Tibial artery (tissue), 4 donors: Measurements from ENCODE around the gene NTRK3.
A peak's percentile ranks its signal among the peaks of the same experiment; 100 is the strongest.

Source experiments
- DNase-seq, 2 donors: peaks; one replicate each; pipeline ENCODE4 v3.0.0-alpha.2; 2019
- H3K27ac ChIP-seq, 2 donors: fragments of 200-600 bp; sonication (generic) in 1 of 2; 1 replicate in 1 of 2; 2 replicates in 1 of 2; pipeline ENCODE4 v1.5.1; 2018 to 2019; ENCODE audit warnings: mild to moderate bottlenecking in 1 of 2
- H3K27me3 ChIP-seq, 2 donors: fragments of 200-600 bp; sonication (generic) in 1 of 2; one replicate each; pipeline versions ENCODE4 v1.5.1 to v1.6.0; 2016 to 2019
- H3K36me3 ChIP-seq, 3 donors: fragments of 200-600 bp; sonication (generic) in 2 of 3; one replicate each; pipeline ENCODE4 v1.5.1; 2016 to 2019; ENCODE audit warnings: mild to moderate bottlenecking in 2 of 3
- H3K4me1 ChIP-seq, 4 donors: fragments of 200-600 bp; sonication (generic) in 2 of 4; 1 replicate in 3 of 4; 2 replicates in 1 of 4; pipeline ENCODE4 v1.5.1; 2016 to 2019
- H3K4me3 ChIP-seq, 2 donors: fragments of 200-600 bp; sonication (generic) in 1 of 2; 1 replicate in 1 of 2; 2 replicates in 1 of 2; pipeline ENCODE4 v1.5.1; 2018 to 2019; ENCODE audit warnings: mild to moderate bottlenecking in 2 of 2
- H3K9me3 ChIP-seq, 3 donors: fragments of 200-600 bp; sonication (generic) in 1 of 3; one replicate each; pipeline ENCODE4 v1.5.1; 2016 to 2019
- intact Hi-C: fragments of 100-400 bp; cut with DNase I; formaldehyde crosslinking; loops from one replicate; pipeline ENCODE4 v1.15.0; 2023; ENCODE audit warnings: low total_unique reads
- TF ChIP-seq, protein P1 (sequence below), 2 experiments: fragments of 200-600 bp in 1 of 2; fragments of 450-650 bp in 1 of 2; IDR thresholded peaks; one replicate each; pipeline ENCODE4 v1.5.1; 2017 to 2019; ENCODE audit warnings: antibody characterized with exemption in 2 of 2, mild to moderate bottlenecking in 1 of 2, moderate library complexity in 1 of 2

The NTRK3 gene

GRCh38 chr15:88243895-88244787, 12.4 kb downstream of the NTRK3 start:
- DNase-seq, result no peak
- no peak overlapping the region for H3K4me3 ChIP-seq
- no peaks in the 10 kb centered on the region for H3K9me3 ChIP-seq
- no peaks in the 10 kb centered on the region for H3K36me3 ChIP-seq
- H3K27me3 ChIP-seq, result no peaks in the 10 kb centered on the region
- H3K27ac ChIP-seq, result no peak overlapping the region
- TF ChIP-seq, protein P1, sequence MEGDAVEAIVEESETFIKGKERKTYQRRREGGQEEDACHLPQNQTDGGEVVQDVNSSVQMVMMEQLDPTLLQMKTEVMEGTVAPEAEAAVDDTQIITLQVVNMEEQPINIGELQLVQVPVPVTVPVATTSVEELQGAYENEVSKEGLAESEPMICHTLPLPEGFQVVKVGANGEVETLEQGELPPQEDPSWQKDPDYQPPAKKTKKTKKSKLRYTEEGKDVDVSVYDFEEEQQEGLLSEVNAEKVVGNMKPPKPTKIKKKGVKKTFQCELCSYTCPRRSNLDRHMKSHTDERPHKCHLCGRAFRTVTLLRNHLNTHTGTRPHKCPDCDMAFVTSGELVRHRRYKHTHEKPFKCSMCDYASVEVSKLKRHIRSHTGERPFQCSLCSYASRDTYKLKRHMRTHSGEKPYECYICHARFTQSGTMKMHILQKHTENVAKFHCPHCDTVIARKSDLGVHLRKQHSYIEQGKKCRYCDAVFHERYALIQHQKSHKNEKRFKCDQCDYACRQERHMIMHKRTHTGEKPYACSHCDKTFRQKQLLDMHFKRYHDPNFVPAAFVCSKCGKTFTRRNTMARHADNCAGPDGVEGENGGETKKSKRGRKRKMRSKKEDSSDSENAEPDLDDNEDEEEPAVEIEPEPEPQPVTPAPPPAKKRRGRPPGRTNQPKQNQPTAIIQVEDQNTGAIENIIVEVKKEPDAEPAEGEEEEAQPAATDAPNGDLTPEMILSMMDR (IDR thresholded peaks at IDR 0.05), result peak; percentile 45 to 54
- H3K4me1 ChIP-seq, result peaks cover 0 to 93% (median 47%) of the 10 kb centered on the region in 4 donors
- intact Hi-C loops, result loop anchor here (10.0 kb wide), 2 partner anchors 119 to 671 kb away; partner anchors contain the start of gene MFGE8

GRCh38 chr15:88242586-88243555, 13.7 kb downstream of the NTRK3 start:
- no peak for DNase-seq
- Histone ChIP-seq H3K27ac (no peak overlapping the region), H3K36me3 (no peaks in the 10 kb centered on the region), H3K4me1 (peaks cover 0 to 93% (median 39%) of the 10 kb centered on the region in 4 donors), H3K27me3 (no peaks in the 10 kb centered on the region), H3K4me3 (no peak overlapping the region), H3K9me3 (no peaks in the 10 kb centered on the region)
- TF ChIP-seq, protein P1 (IDR thresholded peaks at IDR 0.05), result no peak
- intact Hi-C loops, result loop anchor here (10.0 kb wide), 2 partner anchors 118 to 672 kb away; partner anchors contain the start of gene MFGE8

DNA sequence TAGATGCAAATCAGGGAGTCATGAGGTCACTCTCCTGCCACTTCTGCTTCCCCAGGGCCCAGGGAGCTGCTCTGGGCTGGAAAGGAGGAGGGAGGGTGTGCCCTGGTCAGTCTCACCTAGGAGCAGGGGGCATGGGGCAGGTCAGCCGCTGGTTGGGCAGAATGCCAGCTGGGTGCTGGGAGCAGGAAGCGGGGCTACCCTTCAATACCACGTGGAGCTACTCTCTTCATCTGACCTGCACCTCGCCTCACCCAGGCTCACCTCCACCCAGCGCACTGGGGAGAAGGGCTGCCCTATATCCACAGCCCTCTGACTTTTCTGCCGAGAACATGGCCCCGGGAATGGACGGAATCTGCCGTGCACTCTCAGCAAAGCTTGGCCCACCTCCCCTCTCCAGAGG, 15.1 kb downstream of the NTRK3 start:
- Histone ChIP-seq H3K9me3 (no peaks in the 10 kb centered on the region), H3K4me3 (no peak overlapping the region), H3K36me3 (no peaks in the 10 kb centered on the region), H3K27me3 (no peaks in the 10 kb centered on the region), H3K27ac (peak overlapping the region in 1 of 2 donors; percentile 20), H3K4me1 (peaks cover 0 to 90% (median 26%) of the 10 kb centered on the region in 4 donors)
- TF ChIP-seq, protein P1 (IDR thresholded peaks at IDR 0.05), result no peak
- no peak for DNase-seq
- intact Hi-C loops, result loop anchor here (10.0 kb wide), 2 partner anchors 117 to 673 kb away; partner anchors contain the start of gene MFGE8

GRCh38 chr15:88241060-88241459, 15.5 kb downstream of the NTRK3 start:
- no peaks in the 10 kb centered on the region for H3K9me3 ChIP-seq
- H3K4me3 ChIP-seq, result no peak overlapping the region
- TF ChIP-seq, protein P1 (IDR thresholded peaks at IDR 0.05), result no peak
- H3K4me1 ChIP-seq, result peaks cover 0 to 90% (median 23%) of the 10 kb centered on the region in 4 donors
- H3K27me3 ChIP-seq, result no peaks in the 10 kb centered on the region
- DNase-seq, result no peak
- H3K36me3 ChIP-seq, result no peaks in the 10 kb centered on the region
- peak overlapping the region in 1 of 2 donors; percentile 20 for H3K27ac ChIP-seq
- intact Hi-C loops, result loop anchor here (10.0 kb wide), 2 partner anchors 116 to 674 kb away; partner anchors contain the start of gene MFGE8

DNA sequence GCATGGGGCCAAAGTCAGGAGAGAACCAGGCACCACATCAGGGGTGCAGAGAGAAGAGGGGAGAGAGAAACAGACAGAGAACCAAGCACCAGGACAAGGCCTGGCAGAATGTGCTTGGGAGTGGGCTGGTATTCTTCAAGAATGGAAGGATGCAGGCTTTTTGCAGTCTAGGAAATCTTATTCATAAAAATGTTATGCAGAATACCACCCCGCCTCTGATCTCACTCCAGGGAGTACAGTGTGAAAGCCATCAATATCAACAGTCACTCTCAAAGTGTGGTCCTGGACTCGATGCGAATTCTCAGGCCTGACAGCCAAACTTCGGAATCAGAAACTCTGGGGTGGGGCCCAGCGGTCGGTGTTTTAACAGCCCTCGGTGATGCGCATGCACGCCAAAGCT, 16.9 kb downstream of the NTRK3 start:
- intact Hi-C loops, result no loop called here
- Histone ChIP-seq H3K27me3 (no peaks in the 10 kb centered on the region), H3K27ac (peak overlapping the region; percentile 81 to 82), H3K4me1 (peaks cover 0 to 92% (median 28%) of the 10 kb centered on the region in 4 donors), H3K36me3 (no peaks in the 10 kb centered on the region), H3K9me3 (no peaks in the 10 kb centered on the region), H3K4me3 (no peak overlapping the region)
- TF ChIP-seq, protein P1 (IDR thresholded peaks at IDR 0.05), result no peak
- no peak for DNase-seq
